ENCODE data around the gene RELA.

Gene RELA

DNA sequence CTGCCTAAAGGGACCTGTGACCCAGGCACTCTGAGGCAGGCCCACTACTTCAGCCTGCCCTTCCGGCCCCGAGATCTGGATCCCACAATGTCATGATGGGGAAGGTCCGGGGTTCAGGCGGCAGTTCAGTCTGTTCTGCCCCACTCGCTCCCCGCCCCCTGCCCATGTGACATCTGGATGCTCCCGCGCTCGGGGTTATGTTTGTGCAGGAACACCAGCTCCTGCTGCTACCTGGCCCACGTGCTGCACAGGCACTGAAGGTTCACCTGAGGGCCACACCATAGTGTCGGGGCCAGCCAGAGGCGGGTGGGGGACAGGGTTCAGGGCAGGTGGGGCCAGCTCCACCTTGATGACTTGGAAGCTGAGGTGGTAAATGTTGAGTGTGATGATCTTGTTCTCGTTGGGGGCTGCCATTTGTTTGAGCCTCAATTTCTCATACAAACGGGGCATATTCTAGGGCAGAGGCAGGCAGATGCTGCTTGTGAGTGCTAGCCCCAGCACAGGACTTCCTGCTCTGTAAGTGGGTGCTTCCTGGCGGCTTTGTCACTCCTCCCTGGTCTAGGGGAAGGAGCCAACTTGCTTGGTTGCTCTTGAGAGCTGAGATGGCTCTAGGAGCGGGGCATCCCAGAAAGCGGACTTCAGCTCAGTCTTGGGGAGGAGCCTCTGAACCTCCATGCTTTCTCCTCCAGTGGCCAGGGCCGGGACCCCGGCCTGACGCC is 29.2 kb downstream of the RELA start:
- no peak for DNase-seq (ENCODE audit: low spot score)

DNA sequence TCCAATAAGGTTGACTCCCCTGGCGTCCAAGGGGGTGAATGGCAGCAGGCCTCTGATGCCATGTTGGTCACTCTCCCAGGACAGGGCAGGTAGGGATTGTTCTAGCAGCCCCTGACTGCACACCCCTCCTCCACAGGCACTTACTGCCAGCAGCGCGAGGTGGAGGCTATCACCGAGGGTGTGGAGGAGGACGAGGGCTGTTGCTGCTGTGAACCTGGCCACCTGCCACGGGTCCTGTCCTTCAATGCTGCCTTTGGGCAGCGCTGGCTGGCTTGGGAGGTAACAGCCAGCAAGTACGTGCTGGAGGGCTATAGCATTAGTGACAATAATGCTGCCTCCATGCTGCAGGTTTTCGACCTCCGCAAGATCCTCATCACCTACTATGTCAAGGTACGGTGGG is 32.5 kb downstream of the RELA start:
- no peak for DNase-seq (ENCODE audit: low spot score)

DNA sequence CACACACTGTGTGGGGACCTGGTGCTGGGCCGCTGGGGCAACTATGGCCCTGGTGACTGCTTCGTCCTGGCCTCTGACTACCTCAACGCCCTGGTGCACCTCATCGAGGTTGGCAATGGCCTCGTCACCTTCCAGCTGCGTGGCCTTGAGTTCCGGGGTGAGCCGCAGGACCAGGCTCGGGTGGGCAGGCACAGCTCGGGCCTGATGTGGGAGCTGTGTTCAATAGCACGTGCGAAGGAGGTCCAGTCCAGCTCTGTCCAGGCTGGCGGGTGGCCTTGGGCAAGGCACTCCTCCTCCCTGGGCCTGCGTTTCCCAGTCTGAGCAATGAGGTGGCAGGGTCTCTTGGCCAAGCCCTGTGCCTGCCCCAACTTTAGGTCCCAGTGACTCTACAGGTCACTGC is 33.1 kb downstream of the RELA start:
- no peak for DNase-seq (ENCODE audit: low spot score)

DNA sequence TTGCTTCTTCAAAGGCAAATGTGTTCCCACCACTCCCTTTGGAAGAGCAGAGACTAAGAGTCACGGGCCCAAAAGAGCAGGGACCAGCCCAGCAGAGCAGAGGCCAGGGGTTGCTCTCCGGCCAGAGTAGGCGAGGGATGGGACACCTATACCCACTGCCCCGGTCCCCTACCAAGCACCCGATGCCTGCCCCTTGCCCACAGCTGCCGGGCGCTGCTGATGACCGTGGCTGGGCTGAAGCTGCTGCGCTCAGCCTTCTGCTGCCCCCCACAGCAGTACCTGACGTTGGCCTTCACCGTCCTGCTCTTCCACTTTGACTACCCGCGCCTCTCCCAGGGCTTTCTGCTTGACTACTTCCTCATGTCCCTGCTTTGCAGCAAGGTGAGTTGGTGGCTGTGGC is 35.5 kb downstream of the RELA start:
- no peak for DNase-seq (ENCODE audit: low spot score)

DNA sequence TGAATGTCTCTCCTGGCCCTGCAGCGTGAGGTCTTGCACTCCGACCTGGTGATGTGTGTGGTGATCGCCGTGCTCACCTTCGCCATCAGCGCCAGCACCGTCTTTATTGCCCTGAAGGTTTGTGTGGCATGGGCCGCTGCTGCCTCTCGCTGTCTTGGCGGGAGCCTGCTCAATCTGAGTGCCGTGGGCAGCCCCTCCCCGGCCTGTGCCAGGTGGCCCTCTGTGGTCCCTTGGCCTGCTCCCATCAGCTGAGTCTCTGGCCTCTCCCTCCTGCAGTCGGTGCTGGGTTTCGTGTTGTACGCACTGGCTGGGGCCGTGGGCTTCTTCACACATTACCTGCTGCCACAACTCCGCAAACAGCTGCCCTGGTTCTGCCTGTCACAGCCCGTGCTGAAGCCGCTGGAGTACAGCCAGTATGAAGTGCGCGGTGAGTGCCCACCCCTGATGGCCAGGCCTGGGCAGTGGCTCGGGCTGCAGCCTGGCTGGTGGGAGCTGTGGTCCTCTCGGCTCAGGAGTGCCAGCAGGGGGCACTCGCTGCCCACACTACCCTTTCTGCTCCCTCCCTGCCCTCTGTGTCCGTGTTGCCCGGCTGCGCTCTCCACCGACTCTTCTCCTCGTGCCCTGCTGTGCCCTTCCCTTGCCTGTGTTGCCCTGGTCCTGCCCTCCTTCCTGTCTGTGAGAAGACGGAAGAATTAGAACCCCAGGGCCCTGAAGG is 36.9 kb downstream of the RELA start:
- DNase-seq (ENCODE audit: low spot score), result peak; percentile 61

DNA sequence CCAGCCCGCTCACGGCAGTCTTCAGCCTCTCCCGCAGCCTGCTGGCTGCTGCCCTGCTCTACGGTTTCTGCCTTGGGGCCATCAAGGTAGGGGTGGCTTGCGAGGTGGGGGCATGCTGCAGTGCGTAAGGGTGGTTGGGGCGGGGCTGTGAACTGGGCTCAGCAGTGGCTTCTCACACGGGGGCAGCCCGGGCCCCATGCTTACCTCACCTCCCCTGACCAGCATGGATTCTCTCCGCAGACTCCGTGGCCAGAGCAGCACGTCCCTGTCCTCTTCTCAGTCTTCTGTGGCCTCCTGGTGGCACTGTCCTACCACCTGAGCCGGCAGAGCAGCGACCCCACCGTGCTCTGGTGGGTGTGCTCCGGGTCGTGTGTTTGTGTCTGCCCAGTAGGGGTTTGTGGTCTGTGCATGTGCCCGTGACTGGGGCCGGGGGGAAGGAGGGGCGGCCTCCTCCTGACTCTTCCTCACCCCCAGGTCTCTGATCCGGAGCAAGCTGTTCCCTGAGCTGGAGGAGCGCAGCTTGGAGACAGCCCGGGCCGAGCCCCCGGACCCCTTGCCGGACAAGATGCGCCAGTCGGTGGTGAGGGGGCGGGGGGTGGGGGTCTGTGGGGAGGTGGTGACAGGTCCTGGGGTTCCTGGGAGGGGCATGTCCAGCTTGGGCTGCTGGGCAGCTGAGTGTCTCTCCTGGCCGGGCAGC is 37.6 kb downstream of the RELA start:
- no peak for DNase-seq (ENCODE audit: low spot score)

DNA sequence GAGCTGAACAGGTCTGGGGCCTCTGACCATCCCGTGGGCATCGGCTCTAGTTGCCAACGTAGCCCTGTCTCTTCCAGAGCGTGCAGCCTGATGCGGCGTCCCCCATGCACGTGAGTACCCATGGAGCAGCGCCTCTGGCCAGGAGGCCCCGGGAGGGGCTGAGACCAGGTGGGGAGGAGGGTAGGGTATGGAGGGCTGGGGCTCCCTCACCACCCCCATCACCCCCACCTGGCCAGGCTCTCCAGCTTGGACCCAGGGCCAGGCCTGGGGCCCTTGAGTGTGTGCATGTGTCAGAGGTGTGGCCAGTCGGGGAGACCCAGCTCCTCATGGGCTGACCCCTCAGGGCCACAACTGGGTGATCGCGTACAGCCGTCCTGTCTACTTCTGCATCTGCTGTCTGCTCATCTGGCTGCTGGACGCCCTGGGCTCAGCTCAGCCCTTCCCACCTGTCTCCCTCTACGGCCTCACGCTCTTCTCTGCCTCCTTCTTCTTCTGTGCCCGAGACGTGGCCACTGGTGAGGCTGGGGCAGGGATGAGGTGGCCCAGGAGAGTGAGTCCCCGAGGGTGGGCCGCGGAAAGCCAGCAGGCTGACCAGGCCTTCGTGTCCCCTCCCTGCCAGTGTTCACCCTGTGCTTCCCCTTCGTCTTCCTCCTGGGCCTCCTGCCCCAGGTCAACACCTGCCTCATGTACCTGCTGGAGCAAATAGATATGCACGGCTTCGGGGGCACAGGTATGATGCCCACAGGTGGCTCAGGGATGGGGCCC is 38.7 kb downstream of the RELA start:
- no peak for DNase-seq (ENCODE audit: low spot score)

DNA sequence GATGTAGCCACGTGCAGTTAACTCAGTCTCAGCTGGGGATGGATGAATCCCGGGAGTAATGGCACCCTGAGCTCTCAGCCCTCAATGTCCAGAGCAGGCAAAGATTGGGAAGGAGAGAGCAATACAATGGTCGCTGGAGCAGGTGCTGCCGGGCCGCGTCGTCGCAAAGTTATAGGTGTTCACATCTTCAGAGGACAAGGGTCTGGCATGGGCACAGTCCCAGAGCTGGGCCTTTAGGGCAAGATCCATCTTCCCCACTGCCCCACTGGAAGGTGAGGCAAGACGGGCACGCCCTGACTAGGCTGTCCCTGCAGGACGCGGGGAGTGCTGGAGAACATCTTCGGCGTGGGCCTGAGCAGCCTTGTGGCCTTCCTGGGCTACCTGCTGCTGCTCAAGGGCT is 39.5 kb downstream of the RELA start:
- DNase-seq (ENCODE audit: low spot score), result no peak

DNA sequence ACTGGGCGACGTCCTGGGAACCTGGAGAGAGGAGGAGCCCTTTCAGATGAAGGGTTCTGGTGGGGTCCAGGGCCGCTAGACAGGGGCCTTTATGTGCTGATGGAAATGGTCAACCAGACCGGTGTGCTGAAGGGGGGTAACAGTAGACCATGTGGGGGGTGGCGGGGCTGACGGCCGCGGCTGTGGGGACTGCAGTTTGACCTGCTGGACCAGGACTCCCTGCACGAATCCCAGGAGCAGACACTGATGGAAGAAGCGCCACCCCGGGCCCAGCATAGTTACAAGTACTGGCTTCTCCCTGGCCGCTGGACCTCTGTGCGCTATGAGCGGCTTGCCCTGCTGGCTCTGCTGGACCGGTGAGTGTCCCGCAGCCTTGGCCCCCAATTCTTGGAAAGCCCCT is 40.7 kb downstream of the RELA start:
- DNase-seq (ENCODE audit: low spot score), result no peak

DNA sequence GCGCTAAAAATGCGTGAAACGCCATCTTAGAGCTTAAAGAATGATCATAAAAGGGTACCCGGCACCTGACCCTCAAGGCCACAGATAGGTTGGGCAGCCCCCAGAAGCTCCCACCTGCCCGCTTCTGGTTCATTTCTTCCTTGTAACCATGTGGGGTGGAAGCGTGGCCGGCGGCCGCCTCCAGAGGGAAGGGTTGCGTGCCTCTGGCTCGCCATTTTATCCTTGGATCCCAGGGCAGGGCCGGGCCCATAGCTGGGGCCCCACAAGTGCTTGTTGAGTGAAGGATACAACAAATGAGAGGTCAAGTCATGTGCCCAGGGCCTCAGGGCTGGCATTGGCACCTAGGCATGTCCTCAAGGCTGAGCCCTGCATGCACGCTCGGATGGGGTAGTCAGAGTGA is 41.3 kb downstream of the RELA start:
- DNase-seq (ENCODE audit: low spot score), result no peak

DNA sequence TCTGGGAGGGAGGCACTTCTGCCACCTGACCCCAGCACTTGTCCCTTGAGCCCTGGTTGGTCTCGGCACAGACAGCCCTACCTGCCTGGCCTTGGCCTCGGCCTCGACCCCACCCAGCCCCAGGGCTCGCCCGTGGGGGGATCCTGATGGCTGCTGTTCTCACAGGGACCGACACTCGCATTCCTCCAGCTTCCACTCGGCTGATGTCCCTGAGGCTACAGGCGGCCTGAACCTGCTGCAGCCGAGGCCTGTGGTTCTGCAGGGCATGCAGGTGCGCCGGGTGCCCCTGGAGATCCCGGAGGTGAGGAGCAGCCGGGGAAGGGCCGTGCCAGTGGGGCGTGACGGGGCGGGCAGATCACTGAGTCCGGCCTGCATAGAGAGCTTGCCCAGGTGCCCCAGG is 42.0 kb downstream of the RELA start:
- DNase-seq (ENCODE audit: low spot score), result no peak

DNA sequence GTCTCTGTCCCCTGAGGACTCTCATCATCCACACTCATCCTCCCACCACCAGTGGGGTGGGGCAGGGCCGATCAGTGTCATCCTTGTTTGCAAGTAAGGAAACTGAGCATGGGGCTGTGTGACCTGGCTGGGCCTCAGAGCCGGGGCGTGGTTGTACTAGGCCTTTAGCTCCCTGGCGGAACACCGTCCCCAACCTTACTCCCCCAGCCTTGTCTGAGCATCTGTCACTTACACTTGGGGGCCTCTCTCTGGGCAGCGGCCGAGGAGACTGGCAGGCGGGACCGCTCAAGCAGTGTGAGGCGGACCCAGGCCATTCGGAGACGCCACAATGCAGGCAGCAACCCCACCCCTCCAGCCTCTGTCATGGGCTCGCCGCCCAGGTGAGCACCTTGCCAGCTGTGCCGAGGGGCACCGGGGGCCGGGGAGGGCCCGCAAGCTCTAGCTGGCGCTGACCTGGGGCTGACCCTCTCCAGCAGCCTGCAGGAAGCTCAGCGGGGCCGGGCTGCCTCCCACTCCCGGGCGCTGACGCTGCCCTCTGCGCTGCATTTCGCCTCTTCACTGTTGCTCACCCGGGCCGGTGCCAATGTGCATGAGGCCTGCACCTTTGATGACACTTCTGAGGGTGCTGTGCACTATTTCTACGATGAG is 43.3 kb downstream of the RELA start:
- no peak for DNase-seq (ENCODE audit: low spot score)

DNA sequence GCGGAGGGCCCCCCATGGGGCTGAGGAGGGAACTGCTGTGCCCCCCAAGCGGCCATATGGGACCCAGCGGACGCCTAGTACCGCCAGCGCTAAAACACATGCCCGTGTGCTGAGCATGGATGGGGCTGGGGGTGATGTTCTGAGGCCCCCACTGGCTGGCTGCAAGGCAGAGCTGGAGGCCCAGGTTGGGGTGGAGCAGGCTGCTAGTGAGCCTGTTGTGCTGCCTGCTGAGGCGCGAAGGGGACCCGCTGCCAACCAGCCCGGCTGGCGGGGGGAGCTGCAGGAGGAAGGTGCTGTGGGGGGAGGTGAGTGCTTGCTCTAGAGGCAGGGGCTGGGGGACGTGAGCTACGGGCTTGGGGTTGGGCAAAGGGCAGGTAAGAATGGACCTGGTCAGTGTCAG is 44.0 kb downstream of the RELA start:
- DNase-seq (ENCODE audit: low spot score), result no peak

DNA sequence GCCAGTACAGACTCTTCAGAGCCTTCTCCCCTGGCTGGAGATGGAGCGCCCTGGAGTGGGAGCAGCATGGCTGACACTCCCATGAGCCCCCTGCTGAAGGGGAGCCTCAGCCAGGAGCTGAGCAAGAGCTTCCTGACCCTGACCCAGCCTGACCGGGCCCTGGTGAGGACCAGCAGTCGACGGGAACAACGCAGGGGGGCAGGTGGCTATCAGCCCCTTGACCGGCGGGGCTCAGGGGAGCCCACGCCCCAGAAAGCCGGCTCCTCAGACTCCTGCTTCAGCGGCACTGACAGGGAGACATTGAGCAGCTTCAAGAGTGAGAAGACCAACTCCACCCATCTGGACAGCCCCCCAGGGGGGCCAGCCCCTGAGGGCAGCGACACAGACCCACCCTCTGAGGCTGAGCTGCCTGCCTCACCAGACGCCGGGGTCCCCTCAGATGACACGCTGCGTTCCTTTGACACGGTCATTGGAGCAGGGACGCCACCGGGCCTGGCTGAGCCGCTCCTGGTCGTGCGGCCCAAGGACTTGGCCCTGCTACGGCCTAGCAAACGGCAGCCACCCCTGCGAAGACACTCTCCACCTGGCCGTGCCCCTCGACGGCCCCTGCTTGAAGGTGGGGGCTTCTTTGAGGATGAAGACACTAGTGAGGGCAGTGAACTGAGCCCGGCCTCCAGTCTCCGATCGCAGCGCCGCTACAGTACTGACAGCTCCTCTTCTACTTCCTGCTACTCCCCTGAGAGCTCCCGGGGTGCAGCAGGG is 44.5 kb downstream of the RELA start:
- DNase-seq (ENCODE audit: low spot score), result no peak

DNA sequence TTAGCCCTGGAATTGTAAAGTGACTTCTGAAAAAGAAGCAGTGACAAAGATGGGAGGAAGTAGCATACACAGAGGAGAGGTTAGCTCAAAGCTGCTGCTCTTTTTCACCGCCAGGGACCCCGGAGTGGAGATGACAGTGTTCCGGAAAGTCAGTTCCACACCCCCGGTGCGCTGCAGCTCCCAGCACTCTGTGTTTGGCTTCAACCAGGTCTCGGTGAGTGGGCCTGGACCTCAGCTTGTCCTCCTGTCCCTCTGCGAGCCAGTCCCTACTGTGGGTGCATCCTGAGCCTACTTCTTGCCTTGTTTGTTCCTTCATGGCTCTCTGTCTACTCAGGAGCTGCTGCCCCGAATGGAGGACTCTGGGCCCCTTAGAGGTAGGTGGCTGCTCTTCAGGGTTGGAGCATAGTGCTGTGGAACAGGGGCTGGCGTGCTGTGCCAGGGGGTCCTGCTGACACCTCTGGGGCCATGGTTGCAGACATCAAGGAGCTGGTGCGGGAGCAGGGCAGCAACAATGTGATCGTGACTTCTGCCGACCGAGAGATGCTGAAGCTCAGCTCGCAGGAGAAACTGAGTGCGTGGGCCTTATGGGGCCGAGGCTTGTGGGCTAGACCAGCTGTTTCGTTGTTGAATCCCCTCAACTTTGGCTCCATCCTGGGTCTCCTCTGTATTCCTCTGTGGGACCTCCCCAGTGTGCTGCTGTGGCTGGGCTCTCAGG is 45.4 kb downstream of the RELA start:
- no peak for DNase-seq (ENCODE audit: low spot score)

DNA sequence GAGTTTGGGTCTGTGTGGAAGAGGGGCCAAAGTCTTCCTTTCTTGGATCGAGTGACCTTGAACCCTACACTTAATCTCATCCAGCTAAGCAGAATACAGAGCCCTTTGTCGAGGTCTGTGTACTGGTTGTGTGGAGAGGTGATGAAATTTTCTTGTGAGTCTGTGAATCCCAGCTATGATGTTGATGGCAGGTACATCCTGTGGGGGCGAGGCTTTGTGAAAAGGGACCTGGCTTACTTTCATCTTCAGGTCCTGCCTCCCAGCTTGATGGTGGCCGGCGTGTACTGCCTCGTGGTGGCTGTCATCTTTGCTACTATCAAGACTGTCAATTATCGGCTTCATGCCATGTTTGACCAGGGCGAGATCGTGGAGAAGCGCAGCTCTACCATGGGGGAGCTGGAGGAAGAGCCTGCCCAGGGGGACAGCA is 46.1 kb downstream of the RELA start:
- peak; percentile 37 for DNase-seq (ENCODE audit: low spot score)

DNA sequence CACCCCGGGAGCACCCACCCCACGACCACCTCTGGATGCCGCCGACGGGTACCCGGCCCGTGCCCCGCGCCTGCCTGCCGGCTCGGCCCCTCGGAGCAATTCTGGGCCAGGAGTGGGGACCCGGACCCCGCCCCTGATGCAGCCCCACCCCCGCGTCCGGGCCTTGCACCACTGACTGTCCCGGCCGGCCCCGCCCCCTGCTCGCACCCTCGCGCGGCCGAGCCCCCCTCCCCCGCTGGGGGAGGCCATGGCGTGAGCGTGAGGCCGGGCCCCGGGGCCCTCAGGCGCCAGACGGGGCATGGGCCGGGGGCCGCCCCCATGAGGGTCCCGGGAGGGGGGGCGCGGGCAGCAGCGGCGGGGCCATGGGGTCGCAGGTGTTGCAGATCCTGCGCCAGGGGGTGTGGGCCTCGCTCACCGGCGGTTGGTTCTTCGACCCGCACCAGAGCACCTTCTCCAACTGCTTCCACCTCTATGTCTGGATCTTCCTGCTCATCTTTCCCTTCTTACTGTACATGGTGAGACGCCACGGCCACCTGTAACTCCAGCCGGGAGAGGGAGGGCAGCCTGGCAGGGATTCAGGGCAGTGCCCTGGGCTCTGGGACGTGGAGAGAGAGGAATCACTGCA is 46.7 kb downstream of the RELA start:
- peak; percentile 65 for DNase-seq (ENCODE audit: low spot score)

DNA sequence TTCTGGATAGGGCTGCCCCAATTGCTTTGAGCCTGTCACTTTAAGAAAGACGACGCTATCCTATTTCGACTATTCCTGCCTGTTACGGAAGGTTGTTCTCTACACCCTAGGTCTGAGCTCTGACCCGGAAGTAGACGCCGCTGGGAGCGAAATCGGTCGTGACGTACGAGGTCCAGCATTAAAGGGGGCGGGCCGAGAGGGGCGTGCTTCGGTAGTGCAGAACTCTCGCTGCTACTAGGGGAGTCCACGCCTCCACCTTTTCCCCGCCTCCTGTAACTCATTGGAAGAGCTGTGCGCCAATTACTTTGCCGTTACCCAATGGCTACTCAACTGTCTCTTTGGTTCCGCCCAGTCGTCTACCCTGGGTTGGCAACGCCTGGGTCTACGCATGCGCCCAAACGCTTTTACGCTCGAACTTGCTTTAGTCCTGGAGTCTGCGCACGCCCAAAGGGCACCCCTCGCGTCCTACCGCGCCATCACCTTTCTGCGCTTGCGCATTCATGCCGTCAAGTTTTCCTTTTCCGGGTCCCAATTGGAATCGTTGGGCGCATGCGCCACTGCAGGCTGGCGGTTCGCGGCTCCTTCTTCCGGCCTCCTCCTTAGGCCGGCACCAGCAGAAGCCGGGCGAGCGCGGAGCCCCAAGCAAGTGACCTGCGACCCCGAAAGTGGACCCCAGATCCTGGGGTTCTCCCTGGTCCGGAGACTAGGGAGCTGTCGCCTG is 47.3 kb downstream of the RELA start, which contains the start of gene PCNX3:
TSS of gene PCNX3 (plus strand) at position 548 of the 721 bp plus-strand sequence. CDS start 536 bp downstream, outside the sequence.
- DNase-seq (ENCODE audit: low spot score), result peak; percentile 100
